NCI-H524 treated with DMSO at 0.1 percent for 48 hours (cell line): Measurements from ENCODE around the gene ZNF628.

ENCODE experiments used
- DNase-seq: peaks from one replicate; lab custom pipeline; 2025; lab: John Stamatoyannopoulos, UW

The ZNF628 gene

GRCh38 chr19:55497763-55498162, 21.3 kb downstream of the ZNF628 start:
- DNase-seq: no peak

GRCh38 chr19:55498246-55498840, 21.9 kb downstream of the ZNF628 start:
- no peak for DNase-seq

- DNase-seq: no peak
These were observed 24.0 kb downstream of the ZNF628 start for GRCh38 chr19:55500368-55500952.

- no peak for DNase-seq
These were observed 26.0 kb downstream of the ZNF628 start for GRCh38 chr19:55502197-55502952.

- no peak for DNase-seq
These were observed 26.7 kb downstream of the ZNF628 start for GRCh38 chr19:55503157-55503501.

- peak; percentile 31 for DNase-seq
These were observed 27.3 kb downstream of the ZNF628 start for GRCh38 chr19:55503502-55504251.

- DNase-seq: no peak
These were observed 27.8 kb downstream of the ZNF628 start for GRCh38 chr19:55504252-55504603.

GRCh38 chr19:55504981-55505380, 28.6 kb downstream of the ZNF628 start:
- no peak for DNase-seq

GRCh38 chr19:55508120-55508519, 31.7 kb downstream of the ZNF628 start:
- DNase-seq: no peak

GRCh38 chr19:55516878-55517620, 40.6 kb downstream of the ZNF628 start:
- peak; percentile 34 for DNase-seq

GRCh38 chr19:55519451-55520311, 43.3 kb downstream of the ZNF628 start:
- DNase-seq: no peak

- no peak for DNase-seq
These were observed 44.4 kb downstream of the ZNF628 start for GRCh38 chr19:55520691-55521292.

- no peak for DNase-seq
These were observed 49.1 kb downstream of the ZNF628 start for GRCh38 chr19:55525289-55526101.

- DNase-seq: no peak
These were observed 50.1 kb downstream of the ZNF628 start for GRCh38 chr19:55526216-55527196.

GRCh38 chr19:55527197-55528029, 51.0 kb downstream of the ZNF628 start:
- DNase-seq: no peak

GRCh38 chr19:55528030-55528803, 51.8 kb downstream of the ZNF628 start:
- DNase-seq: peak; percentile 90
